Gastroesophageal sphincter (tissue), 3 donors: ENCODE data around the gene QSOX1.

Experiments used
- CTCF ChIP-seq, 4 experiments: fragments of 200-600 bp in 2 of 4; fragments of 450-650 bp in 2 of 4; sonication (generic) in 1 of 4; IDR thresholded peaks; one replicate each; pipeline ENCODE4 v1.5.1; 2017 to 2019; ENCODE audit warnings: antibody characterized with exemption in 4 of 4, mild to moderate bottlenecking in 2 of 4, moderate library complexity in 2 of 4
- EP300 ChIP-seq: sonication (generic); formaldehyde crosslinking; IDR thresholded peaks from one replicate; pipeline ENCODE4 v1.6.1; 2017; ENCODE audit warnings: antibody characterized with exemption, mild to moderate bottlenecking
- POLR2AphosphoS5 ChIP-seq: sonication (generic); formaldehyde crosslinking; IDR thresholded peaks from one replicate; pipeline ENCODE4 v1.6.1; 2017; ENCODE audit warnings: antibody characterized with exemption

- TF ChIP-seq CTCF (IDR thresholded peaks at IDR 0.05) (no peak), EP300 (no peak), POLR2AphosphoS5 (no peak)
Measured at GRCh38 chr1:180187626-180188025, 33.0 kb downstream of the QSOX1 start.
